K562 (cell line): ENCODE results near the gene ERG28. TPM values are rescaled to one million over a fixed set of nuclear protein-coding genes. Genes with fewer than 3 reads are reported as not detected.

Experiments
- ASH1L ChIP-seq: fragments of 450-650 bp; IDR thresholded peaks from 2 replicates; pipeline ENCODE4 v1.6.1; 2018; ENCODE audit warnings: borderline replicate concordance, mild to moderate bottlenecking, low read depth; ENCODE audit not compliant: partially characterized antibody
- CREM ChIP-seq: IDR thresholded peaks from 2 replicates; pipeline ENCODE4 v1.6.1; 2014; ENCODE audit warnings: antibody characterized with exemption, low read depth
- CUX1 ChIP-seq: fragments of 200-800 bp; sonication (Bioruptor generic); IDR thresholded peaks from 2 replicates; pipeline ENCODE4 v1.6.1; 2016; ENCODE audit warnings: missing genetic modification characterization, missing compliant biosample characterization
- E2F5 ChIP-seq: sonication (generic); formaldehyde crosslinking; IDR thresholded peaks from 2 replicates; pipeline ENCODE4 v1.8.0; 2022; ENCODE audit warnings: mild to moderate bottlenecking, missing genetic modification reagents
- FOXJ2 ChIP-seq: fragments of 200-800 bp; sonication (Bioruptor generic); IDR thresholded peaks from 2 replicates; pipeline ENCODE4 v1.6.1; 2016; ENCODE audit warnings: missing genetic modification characterization, missing compliant biosample characterization
- FOXJ3 ChIP-seq: sonication (generic); formaldehyde crosslinking; IDR thresholded peaks from 2 replicates; pipeline ENCODE4 v1.4.0; 2020; ENCODE audit warnings: mild to moderate bottlenecking, missing genetic modification reagents
- FOXP1 ChIP-seq: sonication (generic); formaldehyde crosslinking; IDR thresholded peaks from 2 replicates; pipeline ENCODE4 v1.8.0; 2022; ENCODE audit warnings: mild to moderate bottlenecking, missing genetic modification reagents
- MLLT1 ChIP-seq, 2 experiments: fragments of 450-650 bp; IDR thresholded peaks; 2 replicates each; pipeline ENCODE4 v1.6.1; 2016
- MTF1 ChIP-seq: fragments of 250-450 bp; sonication (Bioruptor Pico); IDR thresholded peaks from 2 replicates; pipeline ENCODE4 v1.9.0; 2021; ENCODE audit warnings: moderate library complexity, mild to moderate bottlenecking, inconsistent platforms, borderline replicate concordance
- POLR2B ChIP-seq: fragments of 450-650 bp; IDR thresholded peaks from 2 replicates; pipeline ENCODE4 v1.6.1; 2018; ENCODE audit warnings: low read depth; ENCODE audit not compliant: partially characterized antibody
- PPARD ChIP-seq: fragments of 250-450 bp; sonication (Bioruptor Pico); IDR thresholded peaks from 2 replicates; pipeline ENCODE4 v1.8.0; 2022; ENCODE audit warnings: inconsistent platforms, mild to moderate bottlenecking, moderate library complexity
- SIN3B ChIP-seq: fragments of 450-650 bp; IDR thresholded peaks from 2 replicates; pipeline ENCODE4 v1.6.1; 2017; ENCODE audit warnings: low read depth, mild to moderate bottlenecking, moderate library complexity
- TRIM25 ChIP-seq: fragments of 450-650 bp; IDR thresholded peaks from 2 replicates; pipeline ENCODE4 v1.7.0; 2016; ENCODE audit warnings: borderline replicate concordance
- ZFP30 ChIP-seq: fragments of 250-450 bp; sonication (Bioruptor Pico); IDR thresholded peaks from 2 replicates; pipeline ENCODE4 v1.8.0; 2022; ENCODE audit warnings: moderate library complexity, mild to moderate bottlenecking, inconsistent platforms, borderline replicate concordance
- ZNF239 ChIP-seq: fragments of 250-450 bp; sonication (Bioruptor Pico); IDR thresholded peaks from 2 replicates; pipeline ENCODE4 v1.4.0; 2020; ENCODE audit warnings: mild to moderate bottlenecking
- ZNF277 ChIP-seq: fragments of 250-450 bp; sonication (Bioruptor Pico); IDR thresholded peaks from 2 replicates; pipeline ENCODE4 v1.8.0; 2022; ENCODE audit warnings: inconsistent platforms, mild to moderate bottlenecking, moderate library complexity, borderline replicate concordance
- polyA plus RNA-seq, 8 experiments: library from polyadenylated mRNA; depleted of rRNA in 4 of 8; stranded (reverse) in 5 of 8; unstranded in 3 of 8; fragments of >200 nt; fragmentation: Nextera tagmentation in 2 of 8; fragmentation: Illumina TruSeq in 1 of 8; extraction: Ambion mirVana in 2 of 8; extraction: Trizol in 1 of 8; gene quantifications; 2 replicates each; pipeline versions ENCODE4 v1.2.1 to v1.2.3, GENCODE V29; 2011 to 2014; ENCODE audit warnings: inconsistent platforms in 1 of 8, missing spikeins in 1 of 8
- total RNA-seq, 7 experiments: library from RNA; depleted of rRNA in 6 of 7; stranded (reverse); fragments of >200 nt in 6 of 7; fragmentation: Illumina TruSeq in 2 of 7; extraction: Trizol in 2 of 7; gene quantifications; 2 replicates each; pipeline versions ENCODE4 v1.2.1 to v1.2.3, GENCODE V29; 2011 to 2021; ENCODE audit warnings: low replicate concordance in 1 of 7

The ERG28 gene
- total and polyA plus RNA-seq, 9 of the 15 experiments (the other 6 are each of a cell fraction or from before 2014, with no cell fraction given) = 3.1 to 34.2 (median 14.2) TPM

GRCh38 chr14:75660630-75661498 is at the start of gene ERG28, which contains the start of gene TTLL5 (continued):
- no peak for TF ChIP-seq CUX1
- TF ChIP-seq SIN3B = peak; percentile 48; the same call in 1 of the 2 replicates
- TF ChIP-seq ZFP30 (CRISPR knock-in tag) = no peak
- TF ChIP-seq E2F5 (CRISPR knock-in tag) = no peak
- TF ChIP-seq ZNF277 (CRISPR knock-in tag) = no peak
- TF ChIP-seq TRIM25 = no peak
- peak; percentile 90 for TF ChIP-seq ASH1L
- TF ChIP-seq FOXJ2 (tag) = peak; percentile 94
- TF ChIP-seq ZNF239 = no peak
- TF ChIP-seq PPARD = no peak
- TF ChIP-seq FOXJ3 (CRISPR knock-in tag) = 0 out of 2 replicates have a peak, but pooled peaks have one; percentile 53
- TF ChIP-seq POLR2B = peak; percentile 51
- no peak for TF ChIP-seq MLLT1 (IDR thresholded peaks at IDR 0.05)
- TF ChIP-seq FOXP1 (CRISPR knock-in tag) = no peak
- no peak for TF ChIP-seq MTF1 (CRISPR knock-in tag)
- peak; percentile 97 for TF ChIP-seq CREM
